ENCODE measurements around the gene ORC5. TPM values are rescaled to one million over a fixed set of nuclear protein-coding genes. Genes with fewer than 3 reads are reported as not detected.

The ORC5 gene
- total and polyA plus RNA-seq, 10 donors = 7.8 to 28.4 (median 18.2) TPM

DNA sequence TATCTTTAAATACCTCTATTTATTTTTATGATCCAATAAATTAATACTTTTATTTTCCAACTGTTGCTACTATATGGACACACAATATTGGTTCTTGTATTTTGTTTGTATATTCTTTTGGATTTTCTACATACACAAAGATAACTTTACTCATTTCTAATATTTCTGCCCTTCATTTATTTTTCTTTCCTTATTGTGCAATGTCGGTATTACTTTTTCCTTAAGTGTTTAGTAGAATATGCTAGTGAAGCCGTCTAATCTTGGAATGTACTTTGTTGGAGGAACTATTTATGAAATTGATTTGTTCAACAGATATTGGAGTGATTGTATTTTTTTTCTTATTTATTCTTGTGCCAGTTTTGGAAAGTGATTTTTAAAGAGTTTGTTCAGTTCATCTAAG, 94.0 kb downstream of the ORC5 start:
- intact Hi-C loops (cut with DNase I; ENCODE audit: low total_unique reads) = no loop called here
- no peak for TF ChIP-seq POLR2A (IDR thresholded peaks at IDR 0.05)
- no peak for TF ChIP-seq POLR2AphosphoS5 (IDR thresholded peaks at IDR 0.05)
- TF ChIP-seq, protein P1, sequence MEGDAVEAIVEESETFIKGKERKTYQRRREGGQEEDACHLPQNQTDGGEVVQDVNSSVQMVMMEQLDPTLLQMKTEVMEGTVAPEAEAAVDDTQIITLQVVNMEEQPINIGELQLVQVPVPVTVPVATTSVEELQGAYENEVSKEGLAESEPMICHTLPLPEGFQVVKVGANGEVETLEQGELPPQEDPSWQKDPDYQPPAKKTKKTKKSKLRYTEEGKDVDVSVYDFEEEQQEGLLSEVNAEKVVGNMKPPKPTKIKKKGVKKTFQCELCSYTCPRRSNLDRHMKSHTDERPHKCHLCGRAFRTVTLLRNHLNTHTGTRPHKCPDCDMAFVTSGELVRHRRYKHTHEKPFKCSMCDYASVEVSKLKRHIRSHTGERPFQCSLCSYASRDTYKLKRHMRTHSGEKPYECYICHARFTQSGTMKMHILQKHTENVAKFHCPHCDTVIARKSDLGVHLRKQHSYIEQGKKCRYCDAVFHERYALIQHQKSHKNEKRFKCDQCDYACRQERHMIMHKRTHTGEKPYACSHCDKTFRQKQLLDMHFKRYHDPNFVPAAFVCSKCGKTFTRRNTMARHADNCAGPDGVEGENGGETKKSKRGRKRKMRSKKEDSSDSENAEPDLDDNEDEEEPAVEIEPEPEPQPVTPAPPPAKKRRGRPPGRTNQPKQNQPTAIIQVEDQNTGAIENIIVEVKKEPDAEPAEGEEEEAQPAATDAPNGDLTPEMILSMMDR (IDR thresholded peaks at IDR 0.05 in 8 of 11, conservative IDR thresholded peaks at IDR 0.05 in 3 of 11) = no peak
- DNase-seq = no peak
- no peak overlapping the region for H3K4me3 ChIP-seq
- H3K9me3 ChIP-seq = no peaks in the 10 kb centered on the region
- no peaks in the 10 kb centered on the region for H3K4me1 ChIP-seq
- H3K27ac ChIP-seq = no peak overlapping the region
- 88 to 95% (median 95%) methylated on average over 2 of the region's 2 CpGs for WGBS, 5 donors
- H3K27me3 ChIP-seq (replicated peaks in 1 of 7) = no peaks in the 10 kb centered on the region
- H3K36me3 ChIP-seq = no peaks in the 10 kb centered on the region

DNA sequence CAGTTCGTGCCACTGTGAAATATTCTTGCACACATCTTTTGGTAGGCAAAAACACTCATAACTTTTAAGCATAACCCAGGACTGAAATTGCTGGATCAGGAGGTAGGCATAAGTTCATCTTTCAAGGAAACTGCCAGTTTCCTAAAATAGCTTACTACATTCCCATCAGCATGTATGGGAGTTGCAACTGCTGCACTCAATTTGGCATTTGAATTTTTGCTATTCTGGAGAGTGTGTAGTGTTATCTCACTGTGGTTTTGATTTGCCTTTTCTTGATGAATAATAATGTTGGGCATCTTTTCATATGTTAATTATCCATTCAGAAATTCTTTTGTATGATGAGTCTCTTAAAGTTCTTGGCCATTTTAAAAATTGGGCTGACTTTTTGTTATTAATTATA, 95.2 kb downstream of the ORC5 start:
- intact Hi-C loops (cut with DNase I; ENCODE audit: low total_unique reads) = no loop called here
- Histone ChIP-seq H3K4me1 (no peaks in the 10 kb centered on the region), H3K36me3 (no peaks in the 10 kb centered on the region), H3K4me3 (no peak overlapping the region), H3K27me3 (replicated peaks in 1 of 7) (no peaks in the 10 kb centered on the region), H3K27ac (no peak overlapping the region), H3K9me3 (no peaks in the 10 kb centered on the region)
- no peak for DNase-seq
- 78 to 91% (median 80%) methylated on average over 1 of the region's 1 CpG for WGBS, 5 donors
- TF ChIP-seq POLR2A (IDR thresholded peaks at IDR 0.05) (no peak), POLR2AphosphoS5 (IDR thresholded peaks at IDR 0.05) (no peak)
- TF ChIP-seq, protein P1 (IDR thresholded peaks at IDR 0.05 in 8 of 11, conservative IDR thresholded peaks at IDR 0.05 in 3 of 11) = no peak

DNA sequence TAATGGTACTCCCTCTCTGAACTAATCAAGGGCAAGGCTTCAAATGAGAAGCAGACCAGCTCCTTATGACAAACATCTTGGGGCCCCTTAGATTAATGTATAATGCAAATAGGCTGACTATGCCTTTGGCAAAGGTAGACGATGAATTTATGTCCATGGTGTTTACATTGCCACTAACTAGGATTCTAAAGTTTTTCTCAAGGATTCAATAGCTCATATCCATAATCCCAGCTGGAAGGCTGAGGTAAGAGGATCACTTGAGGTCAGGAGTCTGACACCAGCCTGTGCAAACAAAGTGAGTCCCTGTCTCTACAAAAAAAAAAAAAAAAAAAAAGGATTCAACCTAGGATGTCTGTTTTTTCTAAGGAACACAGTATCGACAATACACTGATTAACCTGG, 96.5 kb downstream of the ORC5 start:
- DNase-seq = no peak
- WGBS, 5 donors = 78 to 84% (median 79%) methylated on average over 2 of the region's 2 CpGs
- Histone ChIP-seq H3K27me3 (replicated peaks in 1 of 7) (no peaks in the 10 kb centered on the region), H3K36me3 (no peaks in the 10 kb centered on the region), H3K27ac (no peak overlapping the region), H3K4me1 (no peaks in the 10 kb centered on the region), H3K9me3 (no peaks in the 10 kb centered on the region), H3K4me3 (no peak overlapping the region)
- intact Hi-C loops (cut with DNase I; ENCODE audit: low total_unique reads) = no loop called here
- TF ChIP-seq POLR2A (IDR thresholded peaks at IDR 0.05) = no peak

DNA sequence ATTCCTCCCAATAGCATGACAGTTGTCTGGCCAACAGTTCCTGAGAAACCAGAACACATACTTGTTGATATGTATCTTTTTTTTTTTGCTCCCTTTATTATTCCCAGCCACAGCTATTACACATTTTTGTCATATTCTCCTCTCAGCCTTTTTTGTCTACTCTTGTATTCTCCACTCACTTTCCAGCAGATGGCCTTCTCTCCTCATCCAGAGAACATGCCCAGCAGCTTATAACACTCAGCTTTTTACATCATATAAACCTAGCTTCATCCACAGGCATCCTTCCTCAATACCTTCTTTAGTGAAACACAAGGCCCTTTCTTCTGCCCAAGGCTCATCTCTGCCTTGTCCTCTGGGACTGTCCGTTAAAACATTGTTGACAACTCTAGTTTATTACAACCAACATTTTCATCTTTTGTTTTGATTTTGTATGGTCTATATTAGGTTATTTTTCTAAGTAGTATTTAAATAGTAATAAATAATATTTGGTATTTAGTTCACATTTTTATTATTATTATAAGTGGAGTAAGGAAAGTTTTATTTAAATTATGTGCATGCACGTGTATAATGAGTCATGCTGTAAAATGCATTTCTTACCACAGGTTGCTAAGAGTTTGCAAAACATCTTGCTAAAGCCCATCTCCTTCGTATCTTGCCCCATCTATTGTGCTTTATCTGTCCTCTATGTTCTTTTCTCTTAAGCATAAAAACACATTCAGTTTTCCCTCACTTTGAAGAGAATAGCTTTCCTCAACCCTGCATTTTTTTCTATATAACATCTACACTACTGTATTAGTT, 101.5 kb downstream of the ORC5 start:
- H3K36me3 ChIP-seq = no peaks in the 10 kb centered on the region
- no peak for TF ChIP-seq POLR2AphosphoS5 (IDR thresholded peaks at IDR 0.05)
- TF ChIP-seq POLR2A (IDR thresholded peaks at IDR 0.05) = no peak
- TF ChIP-seq, protein P1 (IDR thresholded peaks at IDR 0.05 in 8 of 11, conservative IDR thresholded peaks at IDR 0.05 in 3 of 11) = no peak
- DNase-seq = no peak
- 76 to 86% (median 80%) methylated on average over 3 of the region's 3 CpGs for WGBS, 5 donors
- no peaks in the 10 kb centered on the region for H3K27me3 ChIP-seq (replicated peaks in 1 of 7)
- H3K27ac ChIP-seq = no peak overlapping the region
- no peaks in the 10 kb centered on the region for H3K4me1 ChIP-seq
- no peak overlapping the region for H3K4me3 ChIP-seq
- intact Hi-C loops (cut with DNase I; ENCODE audit: low total_unique reads) = no loop called here
- H3K9me3 ChIP-seq = no peaks in the 10 kb centered on the region
